ENCODE results near the gene TMEM185B. TPM values are rescaled to one million over a fixed set of nuclear protein-coding genes. Genes with fewer than 3 reads are reported as not detected.
A peak's percentile ranks its signal among the peaks of the same experiment; 100 is the strongest.

The TMEM185B gene
- total and polyA plus RNA-seq, 8 donors = 18.7 to 29.1 (median 24.8) TPM

- H3K27me3 ChIP-seq = no peaks in the 10 kb centered on the region
- no peak for TF ChIP-seq CTCF (IDR thresholded peaks at IDR 0.05)
- intact Hi-C loops (cut with DNase I) = no loop called here
Observed at GRCh38 chr2:120227111-120227991, 4.2 kb upstream of the TMEM185B start.

DNA sequence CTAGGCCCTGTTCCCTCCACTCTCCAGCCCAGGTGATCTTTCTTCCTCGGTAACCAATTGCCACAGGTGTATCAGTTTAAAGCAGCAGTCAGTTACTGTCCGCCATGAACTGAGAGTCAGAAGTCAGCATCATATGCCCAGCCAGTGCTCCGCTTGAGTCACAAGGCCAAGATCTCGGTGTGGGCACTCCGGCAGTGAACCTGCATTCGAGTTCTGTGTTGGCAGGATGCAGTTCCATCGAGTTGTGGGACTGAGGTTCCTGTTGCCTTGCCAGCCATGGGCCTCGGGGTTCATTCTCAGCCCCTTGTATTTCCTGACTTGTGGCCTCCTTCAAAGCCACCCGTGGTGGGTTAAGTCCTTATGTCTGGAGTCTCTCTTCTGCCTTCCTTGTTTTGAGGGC lies 3.1 kb upstream of the TMEM185B start:
- no peak overlapping the region for H3K27ac ChIP-seq
- no peak for TF ChIP-seq CTCF (IDR thresholded peaks at IDR 0.05)
- no peaks in the 10 kb centered on the region for H3K9me3 ChIP-seq
- DNase-seq (peak in 1 of 4 donors; percentile 22), ATAC-seq (no peak)
- H3K36me3 ChIP-seq = no peaks in the 10 kb centered on the region
- no peak overlapping the region for H3K4me3 ChIP-seq
- H3K4me1 ChIP-seq = peaks cover 13 to 44% of the 10 kb centered on the region in 2 donors
- intact Hi-C loops (cut with DNase I) = no loop called here
- no peaks in the 10 kb centered on the region for H3K27me3 ChIP-seq

More at GRCh38 chr2:120227111-120227991, 4.2 kb upstream of the TMEM185B start:
- H3K4me1 ChIP-seq = peaks cover 8 to 44% of the 10 kb centered on the region in 2 donors
- no peak for ATAC-seq
- peak in 1 of 4 donors; percentile 30 for DNase-seq
- no peak overlapping the region for H3K27ac ChIP-seq
- H3K4me3 ChIP-seq = no peak overlapping the region
- no peaks in the 10 kb centered on the region for H3K36me3 ChIP-seq
- no peaks in the 10 kb centered on the region for H3K9me3 ChIP-seq

GRCh38 chr2:120225549-120226065 lies 2.4 kb upstream of the TMEM185B start:
- Histone ChIP-seq H3K27ac (no peak overlapping the region), H3K27me3 (no peaks in the 10 kb centered on the region), H3K4me1 (peaks cover 13 to 44% of the 10 kb centered on the region in 2 donors), H3K4me3 (no peak overlapping the region), H3K9me3 (no peaks in the 10 kb centered on the region), H3K36me3 (no peaks in the 10 kb centered on the region)
- ATAC-seq (no peak), DNase-seq (peak in 1 of 4 donors; percentile 30)
- no peak for TF ChIP-seq CTCF (IDR thresholded peaks at IDR 0.05)
- intact Hi-C loops (cut with DNase I) = no loop called here

DNA sequence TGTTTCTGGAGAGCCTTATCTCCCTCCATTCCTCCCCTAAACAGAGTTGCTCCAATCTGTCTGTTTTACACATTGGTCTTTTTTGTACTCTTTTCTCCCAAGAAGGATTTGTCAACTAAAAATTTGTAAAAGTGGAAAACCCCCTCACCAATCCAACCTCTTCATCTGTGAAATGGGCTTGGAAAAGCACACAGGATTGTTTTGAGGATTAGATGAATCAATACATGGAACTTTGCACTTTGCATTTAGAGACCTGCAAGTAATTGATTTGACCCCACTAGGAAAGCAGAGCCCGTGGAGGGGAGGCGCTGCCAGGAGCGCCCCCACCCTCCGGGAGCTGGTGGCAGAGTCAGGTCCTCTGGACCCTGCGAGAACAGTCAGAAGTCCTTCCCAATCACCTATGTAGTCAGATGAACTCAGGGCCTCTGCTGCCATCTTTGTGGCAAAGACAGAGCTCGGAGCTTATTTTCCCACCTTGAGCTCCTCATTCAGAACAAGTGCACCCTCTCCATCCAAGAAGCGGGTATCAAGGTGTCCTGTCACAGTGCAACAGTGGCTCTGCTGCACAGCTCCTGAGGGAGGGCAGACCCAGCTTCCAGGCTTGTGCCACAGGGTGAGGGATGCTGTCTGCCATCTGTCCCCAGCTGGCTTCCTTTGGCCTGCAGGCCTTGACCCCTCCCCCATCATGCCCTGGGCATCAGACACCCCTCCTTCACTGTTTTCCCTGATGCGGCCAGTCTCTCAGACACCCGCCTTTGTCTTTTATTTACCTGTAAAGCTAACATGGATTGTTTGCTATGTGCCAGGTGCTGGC lies 1.7 kb upstream of the TMEM185B start:
- intact Hi-C loops (cut with DNase I) = no loop called here
- no peak overlapping the region for H3K27ac ChIP-seq
- peak in 1 of 4 donors; percentile 25 for DNase-seq
- H3K9me3 ChIP-seq = no peaks in the 10 kb centered on the region
- H3K27me3 ChIP-seq = no peaks in the 10 kb centered on the region
- no peak for ATAC-seq
- TF ChIP-seq CTCF (IDR thresholded peaks at IDR 0.05) = no peak
- H3K36me3 ChIP-seq = no peaks in the 10 kb centered on the region
- H3K4me1 ChIP-seq = peaks cover 13 to 47% of the 10 kb centered on the region in 2 donors
- H3K4me3 ChIP-seq = no peak overlapping the region
